ENCODE data around the gene NCKAP1. TPM values are rescaled to one million over a fixed set of nuclear protein-coding genes. Genes with fewer than 3 reads are reported as not detected.
"Not testable (repeated sequence)": the region's sequence is repeated elsewhere in the genome, so short reads cannot be mapped to it uniquely, and the experiment has no call there.

The NCKAP1 gene
- total RNA-seq, 1 donor from 2014 or later: 153 TPM

GRCh38 chr2:183037553-183038340 lies 510 bp downstream of the NCKAP1 start:
- peak; percentile 81 for DNase-seq (ENCODE audit: low spot score)
- intact Hi-C loops (cut with DNase I): loop anchor here (1.0 to 5.0 kb wide), 3 partner anchors 41 to 87 kb away; partner anchors contain the start of genes DUSP19 and NUP35

- no peak for DNase-seq (ENCODE audit: low spot score)
- intact Hi-C loops (cut with DNase I): loop anchor here (5.0 kb wide), 1 partner anchor 55 kb away; no protein-coding TSS in a partner anchor
Observed at GRCh38 chr2:183037074-183037552, 1.1 kb downstream of the NCKAP1 start.

- intact Hi-C loops (cut with DNase I): loop anchor here (5.0 kb wide), 1 partner anchor 54 kb away; no protein-coding TSS in a partner anchor
- DNase-seq (ENCODE audit: low spot score): no peak
Observed at GRCh38 chr2:183035954-183036669, 2.1 kb downstream of the NCKAP1 start.

- intact Hi-C loops (cut with DNase I): loop anchor here (5.0 kb wide), 1 partner anchor 53 kb away; no protein-coding TSS in a partner anchor
- DNase-seq (ENCODE audit: low spot score): no peak
Observed at GRCh38 chr2:183035298-183035953, 2.8 kb downstream of the NCKAP1 start.

GRCh38 chr2:183034806-183035205 lies 3.5 kb downstream of the NCKAP1 start:
- no peak for DNase-seq (ENCODE audit: low spot score)
- intact Hi-C loops (cut with DNase I): loop anchor here (5.0 kb wide), 1 partner anchor 53 kb away; no protein-coding TSS in a partner anchor

- intact Hi-C loops (cut with DNase I): no loop called here
- no peak for DNase-seq (ENCODE audit: low spot score)
Observed at GRCh38 chr2:183033951-183034350, 4.3 kb downstream of the NCKAP1 start.

- intact Hi-C loops (cut with DNase I): no loop called here
- DNase-seq (ENCODE audit: low spot score): no peak
Observed at GRCh38 chr2:183031911-183032794, 6.1 kb downstream of the NCKAP1 start.

- DNase-seq (ENCODE audit: low spot score): no peak
- intact Hi-C loops (cut with DNase I): no loop called here
Observed at GRCh38 chr2:183029219-183029618, 9.0 kb downstream of the NCKAP1 start.

GRCh38 chr2:183028108-183028507 lies 10.1 kb downstream of the NCKAP1 start:
- no peak for DNase-seq (ENCODE audit: low spot score)
- intact Hi-C loops (cut with DNase I): no loop called here

- intact Hi-C loops (cut with DNase I): no loop called here
- DNase-seq (ENCODE audit: low spot score): no peak
Observed at GRCh38 chr2:183027443-183027842, 10.8 kb downstream of the NCKAP1 start.

- no peak for DNase-seq (ENCODE audit: low spot score)
- intact Hi-C loops (cut with DNase I): no loop called here
Observed at GRCh38 chr2:183026424-183026823, 11.8 kb downstream of the NCKAP1 start.

GRCh38 chr2:183025993-183026392 lies 12.3 kb downstream of the NCKAP1 start:
- intact Hi-C loops (cut with DNase I): no loop called here
- DNase-seq (ENCODE audit: low spot score): no peak

- intact Hi-C loops (cut with DNase I): no loop called here
Observed at GRCh38 chr2:183024339-183025095, 13.7 kb downstream of the NCKAP1 start.

GRCh38 chr2:183022711-183023110 lies 15.5 kb downstream of the NCKAP1 start:
- intact Hi-C loops (cut with DNase I): no loop called here
- no peak for DNase-seq (ENCODE audit: low spot score)

More at GRCh38 chr2:183024339-183025095, 13.7 kb downstream of the NCKAP1 start:
- DNase-seq (ENCODE audit: low spot score): no peak

GRCh38 chr2:183021613-183022012 lies 16.6 kb downstream of the NCKAP1 start:
- DNase-seq (ENCODE audit: low spot score): no peak
- intact Hi-C loops (cut with DNase I): no loop called here

GRCh38 chr2:183019718-183020442 lies 18.4 kb downstream of the NCKAP1 start:
- DNase-seq (ENCODE audit: low spot score): no peak
- intact Hi-C loops (cut with DNase I): no loop called here

- intact Hi-C loops (cut with DNase I): not testable (repeated sequence)
Observed at GRCh38 chr2:183017845-183018244, 20.4 kb downstream of the NCKAP1 start.

GRCh38 chr2:183014005-183014404 lies 24.3 kb downstream of the NCKAP1 start:
- intact Hi-C loops (cut with DNase I): no loop called here
- no peak for DNase-seq (ENCODE audit: low spot score)

More at GRCh38 chr2:183017845-183018244, 20.4 kb downstream of the NCKAP1 start:
- DNase-seq (ENCODE audit: low spot score): not testable (repeated sequence)

Measured in cardiac septum (tissue), 1 donor.